HG03108 (cell line): ENCODE results near the gene CCL23.
"Not testable (repeated sequence)": the region's sequence is repeated elsewhere in the genome, so short reads cannot be mapped to it uniquely, and the experiment has no call there.

Experiments
- ATAC-seq: cut with Tn5 transposase; IDR thresholded peaks from one replicate; pipeline ENCODE4 v1.9.1; 2021; ENCODE audit warnings: moderate library complexity; ENCODE audit not compliant: unreplicated experiment

CCL23 gene

GRCh38 chr17:36017799-36018198, at the start of gene CCL23:
CCL23 (minus strand) TSS chr17:36017972; CDS start chr17:36017897, 75 bp downstream.
- ATAC-seq, result no peak

GRCh38 chr17:36066365-36066985, 48.7 kb upstream of the CCL23 start:
- no peak for ATAC-seq

- ATAC-seq, result no peak
Observed at GRCh38 chr17:36063786-36064541, 46.2 kb upstream of the CCL23 start, which contains the start of gene CCL18. CCL18 (plus strand) TSS chr17:36064272; CDS start chr17:36064343, 71 bp downstream.

- no peak for ATAC-seq
Observed at GRCh38 chr17:36060816-36061215, 43.0 kb upstream of the CCL23 start.

- no peak for ATAC-seq
Observed at GRCh38 chr17:36059406-36059805, 41.6 kb upstream of the CCL23 start.

GRCh38 chr17:36057911-36058310, 40.1 kb upstream of the CCL23 start:
- no peak for ATAC-seq

- no peak for ATAC-seq
Observed at GRCh38 chr17:36055921-36056520, 38.2 kb upstream of the CCL23 start.

GRCh38 chr17:36055171-36055570, 37.4 kb upstream of the CCL23 start:
- ATAC-seq, result no peak

GRCh38 chr17:36049643-36050042, 31.9 kb upstream of the CCL23 start:
- no peak for ATAC-seq

GRCh38 chr17:36048066-36048465, 30.3 kb upstream of the CCL23 start:
- no peak for ATAC-seq

GRCh38 chr17:36036235-36036634, 18.5 kb upstream of the CCL23 start:
- ATAC-seq, result no peak

GRCh38 chr17:36034127-36034526, 16.4 kb upstream of the CCL23 start:
- ATAC-seq, result no peak

- no peak for ATAC-seq
Observed at GRCh38 chr17:36030956-36031355, 13.2 kb upstream of the CCL23 start.

- no peak for ATAC-seq
Observed at GRCh38 chr17:36027761-36028160, 10.0 kb upstream of the CCL23 start.

- ATAC-seq, result no peak
Observed at GRCh38 chr17:36024106-36024869, 6.5 kb upstream of the CCL23 start.

- no peak for ATAC-seq
Observed at GRCh38 chr17:36019423-36019822, 1.7 kb upstream of the CCL23 start.

GRCh38 chr17:36016555-36016954, 1.2 kb downstream of the CCL23 start:
- ATAC-seq, result no peak

- not testable (repeated sequence) for ATAC-seq
Observed at GRCh38 chr17:36015895-36016294, 1.9 kb downstream of the CCL23 start.

- no peak for ATAC-seq
Observed at GRCh38 chr17:36014946-36015345, 2.8 kb downstream of the CCL23 start.

- ATAC-seq, result no peak
Observed at GRCh38 chr17:36011201-36011600, 6.6 kb downstream of the CCL23 start.

GRCh38 chr17:36008998-36009665, 8.6 kb downstream of the CCL23 start:
- ATAC-seq, result no peak
